Uterus (tissue), 2 donors: ENCODE measurements around the gene ADCY10.

Experiments used
- POLR2A ChIP-seq, 2 donors: fragments of 450-650 bp; IDR thresholded peaks; one replicate each; pipeline ENCODE4 v1.6.1; 2016; ENCODE audit warnings: antibody characterized with exemption in 2 of 2, mild to moderate bottlenecking in 1 of 2, moderate library complexity in 1 of 2
- TF ChIP-seq, protein P1 (sequence below), 4 experiments: fragments of 200-600 bp in 2 of 4; fragments of 450-650 bp in 2 of 4; sonication (generic) in 2 of 4; IDR thresholded peaks; one replicate each; pipeline ENCODE4 v1.5.1; 2016 to 2019; ENCODE audit warnings: antibody characterized with exemption in 4 of 4, mild to moderate bottlenecking in 2 of 4, moderate library complexity in 1 of 4

DNA sequence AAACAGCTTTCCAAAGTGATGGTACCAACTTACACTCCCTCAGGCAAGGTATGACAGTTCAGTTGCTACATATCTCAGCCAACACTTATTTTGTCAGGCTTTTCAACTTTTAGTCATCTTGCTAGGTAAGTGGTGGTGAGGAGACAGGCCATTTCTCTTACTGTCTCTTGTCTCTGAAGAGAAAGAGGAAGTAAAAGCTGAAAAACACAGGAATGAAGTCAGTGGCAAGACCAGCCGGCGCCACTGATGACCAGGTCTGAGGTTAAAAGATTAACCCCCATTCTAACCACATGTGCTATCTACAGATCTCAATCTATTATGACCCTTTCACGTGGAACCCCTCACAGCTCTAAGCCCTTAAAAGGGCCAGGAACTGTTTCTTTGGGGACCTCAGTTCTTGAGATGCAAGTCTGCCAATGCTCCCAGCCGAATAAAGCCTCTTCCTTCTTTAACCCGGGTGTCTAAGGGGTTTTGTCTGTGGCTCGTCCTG, 4.2 kb downstream of the ADCY10 start:
- TF ChIP-seq, protein P1, sequence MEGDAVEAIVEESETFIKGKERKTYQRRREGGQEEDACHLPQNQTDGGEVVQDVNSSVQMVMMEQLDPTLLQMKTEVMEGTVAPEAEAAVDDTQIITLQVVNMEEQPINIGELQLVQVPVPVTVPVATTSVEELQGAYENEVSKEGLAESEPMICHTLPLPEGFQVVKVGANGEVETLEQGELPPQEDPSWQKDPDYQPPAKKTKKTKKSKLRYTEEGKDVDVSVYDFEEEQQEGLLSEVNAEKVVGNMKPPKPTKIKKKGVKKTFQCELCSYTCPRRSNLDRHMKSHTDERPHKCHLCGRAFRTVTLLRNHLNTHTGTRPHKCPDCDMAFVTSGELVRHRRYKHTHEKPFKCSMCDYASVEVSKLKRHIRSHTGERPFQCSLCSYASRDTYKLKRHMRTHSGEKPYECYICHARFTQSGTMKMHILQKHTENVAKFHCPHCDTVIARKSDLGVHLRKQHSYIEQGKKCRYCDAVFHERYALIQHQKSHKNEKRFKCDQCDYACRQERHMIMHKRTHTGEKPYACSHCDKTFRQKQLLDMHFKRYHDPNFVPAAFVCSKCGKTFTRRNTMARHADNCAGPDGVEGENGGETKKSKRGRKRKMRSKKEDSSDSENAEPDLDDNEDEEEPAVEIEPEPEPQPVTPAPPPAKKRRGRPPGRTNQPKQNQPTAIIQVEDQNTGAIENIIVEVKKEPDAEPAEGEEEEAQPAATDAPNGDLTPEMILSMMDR (IDR thresholded peaks at IDR 0.05) = no peak
- no peak for TF ChIP-seq POLR2A (IDR thresholded peaks at IDR 0.05)
